H1 (cell line): ENCODE measurements around the gene RNF2. TPM values are rescaled to one million over a fixed set of nuclear protein-coding genes. Genes with fewer than 3 reads are reported as not detected.

Experiments
- CTCF ChIA-PET: fragments of 300-600 bp; sonication (Branson Sonifier 250); formaldehyde crosslinking; loops from one replicate; lab custom pipeline; 2021; ENCODE audit not compliant: partially characterized antibody; lab: Charles Lee
- POLR2A ChIA-PET: fragments of 300-600 bp; sonication (Branson Sonifier 250); formaldehyde crosslinking; loops from one replicate; lab custom pipeline; 2021; ENCODE audit warnings: inconsistent platforms; ENCODE audit not compliant: partially characterized antibody; lab: Charles Lee
- DNase-seq, 2 experiments: peaks; one replicate each; pipeline versions ENCODE4 v3.0.0 to v3.0.0-alpha.2; 2010 to 2022; ENCODE audit warnings: low spot score in 2 of 2, low read depth in 1 of 2, mixed read lengths in 1 of 2
- FAIRE-seq: peaks from 2 replicates; lab custom pipeline; 2011; peaks lifted over from hg19 to GRCh38; lab: Jason Lieb, UNC
- H2AFZ ChIP-seq: 2 replicates; pipeline ENCODE4 v1.8.1; 2012; ENCODE audit warnings: low read length, inconsistent platforms
- H2AK5ac ChIP-seq: 2 replicates; pipeline ENCODE4 v1.6.1; 2013; ENCODE audit warnings: low read depth, low read length
- H2BK120ac ChIP-seq: replicated peaks from 2 replicates; pipeline ENCODE3; 2013; ENCODE audit warnings: low read depth, low read length, inconsistent platforms
- H2BK12ac ChIP-seq: 2 replicates; pipeline ENCODE4 v1.6.1; 2013; ENCODE audit warnings: low read depth, low read length
- H2BK15ac ChIP-seq: 2 replicates; pipeline ENCODE4 v1.6.1; 2013; ENCODE audit warnings: low read length
- H2BK20ac ChIP-seq: 2 replicates; pipeline ENCODE4 v1.6.1; 2013; ENCODE audit warnings: low read length
- H2BK5ac ChIP-seq: 2 replicates; pipeline ENCODE4 v1.6.1; 2013; ENCODE audit warnings: low read depth, low read length
- H3K14ac ChIP-seq: 2 replicates; pipeline ENCODE4 v1.6.1; 2013; ENCODE audit warnings: inconsistent platforms; ENCODE audit not compliant: insufficient read length
- H3K18ac ChIP-seq: 2 replicates; pipeline ENCODE4 v1.6.1; 2013; ENCODE audit warnings: low read length; ENCODE audit errors: extremely low read depth
- H3K23ac ChIP-seq: 2 replicates; pipeline ENCODE4 v1.6.1; 2013; ENCODE audit warnings: inconsistent platforms; ENCODE audit not compliant: insufficient read length
- H3K23me2 ChIP-seq: 2 replicates; pipeline ENCODE4 v1.6.1; 2013; ENCODE audit warnings: low read depth, low read length
- H3K27ac ChIP-seq: 2 replicates; pipeline ENCODE4 v1.6.1; 2011; ENCODE audit warnings: low read depth, low read length, inconsistent platforms
- H3K27me3 ChIP-seq, 4 experiments: replicated peaks in 1 of 4; 1 replicate in 1 of 4; 2 replicates in 3 of 4; pipeline versions ENCODE4 v1.6.1 to v1.8.1; 2011 to 2013; ENCODE audit warnings: low read length in 3 of 4, mild to moderate bottlenecking in 3 of 4, inconsistent platforms in 2 of 4, mixed read lengths in 2 of 4, moderate library complexity in 1 of 4; ENCODE audit not compliant: control insufficient read depth in 3 of 4, insufficient read depth in 3 of 4; ENCODE audit errors: extremely low read depth in 1 of 4
- H3K36me3 ChIP-seq, 4 experiments: 2 replicates each; pipeline versions ENCODE4 v1.6.1 to v1.8.1; 2011 to 2013; ENCODE audit warnings: mild to moderate bottlenecking in 4 of 4, low read length in 3 of 4, moderate library complexity in 2 of 4, control low read depth in 1 of 4, inconsistent platforms in 1 of 4; ENCODE audit not compliant: insufficient read depth in 4 of 4, control insufficient read depth in 2 of 4
- H3K4ac ChIP-seq: replicated peaks from 2 replicates; pipeline ENCODE3; 2013; ENCODE audit warnings: low read length, low read depth, mixed read lengths, inconsistent platforms; ENCODE audit not compliant: insufficient read length
- H3K4me1 ChIP-seq, 4 experiments: replicated peaks in 1 of 4; 1 replicate in 1 of 4; 2 replicates in 3 of 4; pipeline versions ENCODE4 v1.6.1 to v1.8.1; 2011 to 2013; ENCODE audit warnings: low read length in 3 of 4, inconsistent platforms in 2 of 4, mixed read lengths in 1 of 4; ENCODE audit not compliant: insufficient read depth in 4 of 4, control insufficient read depth in 3 of 4
- H3K4me2 ChIP-seq, 2 experiments: 2 replicates each; pipeline versions ENCODE4 v1.6.1 to v1.8.1; 2011 to 2013; ENCODE audit warnings: low read depth in 2 of 2, low read length in 2 of 2, control low read depth in 1 of 2, inconsistent platforms in 1 of 2, mild to moderate bottlenecking in 1 of 2; ENCODE audit not compliant: insufficient read depth in 1 of 2
- H3K4me3 ChIP-seq, 4 experiments: fragments of 200-600, 300-600 bp in 1 of 4; sonication (generic), shearing (Covaris generic), sonication (Bioruptor Twin) in 1 of 4; 2 replicates each; pipeline versions ENCODE4 v1.5.1 to v1.8.1; 2011 to 2016; ENCODE audit warnings: low read length in 4 of 4, low read depth in 3 of 4, control low read depth in 2 of 4, inconsistent platforms in 2 of 4, mild to moderate bottlenecking in 2 of 4, mixed read lengths in 1 of 4, moderate library complexity in 1 of 4; ENCODE audit not compliant: insufficient read depth in 2 of 4; ENCODE audit errors: extremely low read depth in 1 of 4
- H3K56ac ChIP-seq: replicated peaks from 2 replicates; pipeline ENCODE3; 2013; ENCODE audit warnings: low read depth, mild to moderate bottlenecking, mixed read lengths, low read length, inconsistent platforms; ENCODE audit not compliant: insufficient read length
- H3K79me1 ChIP-seq: 2 replicates; pipeline ENCODE4 v1.6.1; 2013; ENCODE audit warnings: low read depth, low read length, control low read depth
- H3K79me2 ChIP-seq, 2 experiments: 2 replicates each; pipeline versions ENCODE4 v1.6.1 to v1.8.1; 2012 to 2013; ENCODE audit warnings: low read length in 2 of 2, mild to moderate bottlenecking in 2 of 2, inconsistent platforms in 1 of 2; ENCODE audit not compliant: insufficient read depth in 2 of 2, control insufficient read depth in 1 of 2
- H3K9ac ChIP-seq, 4 experiments: replicated peaks in 1 of 4; 1 replicate in 1 of 4; 2 replicates in 3 of 4; pipeline versions ENCODE4 v1.6.1 to v1.8.1; 2011 to 2013; ENCODE audit warnings: low read depth in 3 of 4, low read length in 3 of 4, control low read depth in 2 of 4, mild to moderate bottlenecking in 2 of 4, moderate library complexity in 2 of 4, inconsistent platforms in 1 of 4; ENCODE audit errors: extremely low read depth in 1 of 4
- H3K9me3 ChIP-seq, 2 experiments: 2 replicates each; pipeline versions ENCODE4 v1.6.1 to v1.8.1; 2012 to 2013; ENCODE audit warnings: mild to moderate bottlenecking in 2 of 2, moderate library complexity in 2 of 2, control low read depth in 1 of 2, inconsistent platforms in 1 of 2, low read depth in 1 of 2, low read length in 1 of 2, mixed read lengths in 1 of 2; ENCODE audit not compliant: insufficient read depth in 2 of 2
- H4K20me1 ChIP-seq, 2 experiments: replicated peaks in 1 of 2; 2 replicates each; pipeline versions ENCODE3 to v1.8.1; 2011 to 2013; ENCODE audit warnings: inconsistent platforms in 2 of 2, low read length in 2 of 2, mild to moderate bottlenecking in 1 of 2; ENCODE audit not compliant: insufficient read depth in 2 of 2, control insufficient read depth in 1 of 2
- H4K5ac ChIP-seq: 2 replicates; pipeline ENCODE4 v1.6.1; 2013; ENCODE audit warnings: low read length, low read depth, mixed read lengths, inconsistent platforms; ENCODE audit not compliant: insufficient read length
- H4K8ac ChIP-seq: 2 replicates; pipeline ENCODE4 v1.8.0; 2013; ENCODE audit warnings: mild to moderate bottlenecking, moderate library complexity, low read length, inconsistent platforms; ENCODE audit not compliant: insufficient read depth; ENCODE audit errors: extremely low read depth
- H4K91ac ChIP-seq: replicated peaks from 2 replicates; pipeline ENCODE3; 2013; ENCODE audit warnings: low read length, mixed read lengths, inconsistent platforms; ENCODE audit not compliant: insufficient read length
- CTBP2 ChIP-seq: IDR thresholded peaks from 2 replicates; pipeline ENCODE4 v1.7.0; 2011; ENCODE audit warnings: borderline replicate concordance, mild to moderate bottlenecking, moderate library complexity, mixed read lengths, low read length; ENCODE audit not compliant: insufficient read depth, insufficient read length
- POLR2AphosphoS5 ChIP-seq: IDR thresholded peaks from 2 replicates; pipeline ENCODE4 v1.6.1; 2011; ENCODE audit warnings: low read depth, low read length
- SP2 ChIP-seq: IDR thresholded peaks from 2 replicates; pipeline ENCODE4 v1.6.1; 2012; ENCODE audit warnings: mild to moderate bottlenecking, low read length, inconsistent platforms
- SUZ12 ChIP-seq: fragments of 200-600 bp; sonication (generic); IDR thresholded peaks from 2 replicates; pipeline ENCODE4 v1.6.1; 2012; ENCODE audit warnings: mild to moderate bottlenecking, inconsistent platforms, low read length, moderate library complexity, mixed read lengths
- polyA plus RNA-seq, 7 experiments: library from polyadenylated mRNA; depleted of rRNA in 3 of 7; stranded (reverse) in 5 of 7; unstranded in 2 of 7; fragments of >200 nt in 5 of 7; fragments of 200-250 nt in 2 of 7; gene quantifications; 1 replicate in 5 of 7; 2 replicates in 1 of 7; 4 replicates in 1 of 7; pipeline versions ENCODE4 v1.2.1 to v1.2.3, GENCODE V29; 2011 to 2013; ENCODE audit warnings: missing spikeins in 2 of 7, mixed read lengths in 2 of 7
- total RNA-seq: library from RNA; stranded (reverse); fragmentation: NEBNext Ultra II Directional; extraction: Animal tissue kit (Norgen Biotek cat#: 25700); gene quantifications from 2 replicates; pipeline ENCODE4 v1.2.1, GENCODE V29; 2021
- TF ChIP-seq, protein P1 (sequence below): IDR thresholded peaks from 2 replicates; pipeline ENCODE4 v1.6.1; 2011; ENCODE audit warnings: low read depth, mild to moderate bottlenecking, low read length; ENCODE audit not compliant: insufficient read depth
- TF ChIP-seq, protein P2 (sequence below): IDR thresholded peaks from 2 replicates; pipeline ENCODE4 v1.6.1; 2012; ENCODE audit warnings: inconsistent platforms

The RNF2 gene
- total and polyA plus RNA-seq, 2 of the 8 experiments (the other 6 are each of a cell fraction or from before 2014, with no cell fraction given) = 28.9 to 58.9 TPM

DNA sequence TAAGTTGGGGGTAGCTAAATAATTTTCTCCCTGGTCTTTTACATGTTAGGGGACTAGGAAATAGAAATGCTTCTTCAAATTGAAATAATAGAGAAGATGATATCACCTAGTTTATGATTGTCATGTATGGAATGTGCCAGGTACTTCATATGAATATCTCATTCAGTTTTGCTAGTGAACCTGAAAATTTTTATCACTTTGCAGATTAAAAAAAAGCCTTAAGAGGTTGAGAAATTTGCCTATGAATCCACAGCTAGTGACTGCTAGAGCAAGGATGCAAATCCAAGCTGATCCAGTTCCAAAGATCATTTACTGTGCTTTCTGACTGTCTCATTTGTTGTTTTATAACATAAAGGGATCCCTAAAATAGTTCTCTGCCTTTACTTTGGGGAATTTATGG, 24.7 kb downstream of the RNF2 start:
- Histone ChIP-seq H3K9ac (no peak overlapping the region), H3K23ac (no peak overlapping the region), H4K20me1 (peaks cover 2% of the 10 kb centered on the region in 2 experiments), H2AFZ (no peak overlapping the region), H3K18ac (no peak overlapping the region), H3K14ac (no peak overlapping the region), H3K27ac (no peak overlapping the region), H2AK5ac (no peak overlapping the region), H3K56ac (no peak overlapping the region), H3K4me2 (no peak overlapping the region), H2BK5ac (no peak overlapping the region), H3K4me1 (peaks cover 0 to 18% (median 6%) of the 10 kb centered on the region in 4 experiments; a peak in 6 of 7 replicates), H3K4ac (no peak overlapping the region), H2BK12ac (no peak overlapping the region), H2BK120ac (no peak overlapping the region), H2BK20ac (no peak overlapping the region), H3K4me3 (no peak overlapping the region), H3K79me2 (peaks cover 10 to 96% of the 10 kb centered on the region in 2 experiments; a peak in 3 of 4 replicates), H4K91ac (no peak overlapping the region), H3K79me1 (no peaks in the 10 kb centered on the region), H4K5ac (no peak overlapping the region), H3K23me2 (no peaks in the 10 kb centered on the region), H4K8ac (no peak overlapping the region), H3K9me3 (no peaks in the 10 kb centered on the region), H3K36me3 (peaks cover 0 to 4% (median 1%) of the 10 kb centered on the region in 4 experiments; a peak in 2 of 8 replicates), H2BK15ac (no peak overlapping the region), H3K27me3 (no peaks in the 10 kb centered on the region)
- FAIRE-seq (no peak), DNase-seq (no peak)
- CTCF ChIA-PET = interaction anchor here (1.2 kb wide), 1 partner anchor 84 kb away, joined by 3 read pairs; no protein-coding TSS in a partner anchor
- POLR2A ChIA-PET = interaction anchor here (2.9 kb wide), 1 partner anchor 24 kb away, joined by 12 read pairs; no protein-coding TSS in a partner anchor
- TF ChIP-seq CTBP2 = no peak
- TF ChIP-seq SP2 = no peak
- TF ChIP-seq, protein P1, sequence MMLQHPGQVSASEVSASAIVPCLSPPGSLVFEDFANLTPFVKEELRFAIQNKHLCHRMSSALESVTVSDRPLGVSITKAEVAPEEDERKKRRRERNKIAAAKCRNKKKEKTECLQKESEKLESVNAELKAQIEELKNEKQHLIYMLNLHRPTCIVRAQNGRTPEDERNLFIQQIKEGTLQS = no peak
- TF ChIP-seq SUZ12 = no peak
- no peak for TF ChIP-seq POLR2AphosphoS5
- TF ChIP-seq, protein P2, sequence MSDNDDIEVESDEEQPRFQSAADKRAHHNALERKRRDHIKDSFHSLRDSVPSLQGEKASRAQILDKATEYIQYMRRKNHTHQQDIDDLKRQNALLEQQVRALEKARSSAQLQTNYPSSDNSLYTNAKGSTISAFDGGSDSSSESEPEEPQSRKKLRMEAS = no peak
